Keratinocyte (primary cell): ENCODE data around the gene KRTAP4-3.

Experiments
- EZH2 ChIP-seq: IDR thresholded peaks from one replicate; pipeline ENCODE4 v1.6.1; 2012; ENCODE audit warnings: inconsistent platforms, mild to moderate bottlenecking, low read length, moderate library complexity
- TF ChIP-seq, protein P1 (sequence below), 3 experiments: IDR thresholded peaks in 1 of 3; conservative IDR thresholded peaks in 1 of 3; optimal IDR thresholded peaks in 1 of 3; 2 replicates in 2 of 3; 3 replicates in 1 of 3; pipeline versions ENCODE3 to v1.5.1; 2011; ENCODE audit warnings: low read length in 3 of 3, mild to moderate bottlenecking in 3 of 3, moderate library complexity in 2 of 3, control low read depth in 1 of 3, inconsistent platforms in 1 of 3; ENCODE audit not compliant: insufficient read depth in 2 of 3; ENCODE audit errors: extremely low read depth in 1 of 3

DNA sequence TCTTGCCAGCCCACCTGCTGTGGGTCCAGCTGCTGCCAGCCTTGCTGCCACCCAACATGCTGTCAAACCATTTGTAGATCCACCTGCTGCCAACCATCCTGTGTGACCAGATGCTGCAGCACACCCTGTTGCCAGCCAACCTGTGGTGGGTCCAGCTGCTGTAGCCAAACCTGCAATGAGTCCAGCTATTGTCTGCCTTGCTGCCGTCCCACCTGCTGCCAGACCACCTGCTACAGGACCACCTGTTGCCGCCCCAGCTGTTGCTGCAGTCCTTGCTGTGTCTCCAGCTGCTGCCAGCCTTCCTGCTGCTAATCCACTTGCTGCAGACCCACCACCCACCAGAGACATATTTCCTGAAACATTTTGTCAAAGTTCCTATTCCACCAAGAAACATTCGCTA is 22.3 kb upstream of the KRTAP4-3 start:
- TF ChIP-seq, protein P1, sequence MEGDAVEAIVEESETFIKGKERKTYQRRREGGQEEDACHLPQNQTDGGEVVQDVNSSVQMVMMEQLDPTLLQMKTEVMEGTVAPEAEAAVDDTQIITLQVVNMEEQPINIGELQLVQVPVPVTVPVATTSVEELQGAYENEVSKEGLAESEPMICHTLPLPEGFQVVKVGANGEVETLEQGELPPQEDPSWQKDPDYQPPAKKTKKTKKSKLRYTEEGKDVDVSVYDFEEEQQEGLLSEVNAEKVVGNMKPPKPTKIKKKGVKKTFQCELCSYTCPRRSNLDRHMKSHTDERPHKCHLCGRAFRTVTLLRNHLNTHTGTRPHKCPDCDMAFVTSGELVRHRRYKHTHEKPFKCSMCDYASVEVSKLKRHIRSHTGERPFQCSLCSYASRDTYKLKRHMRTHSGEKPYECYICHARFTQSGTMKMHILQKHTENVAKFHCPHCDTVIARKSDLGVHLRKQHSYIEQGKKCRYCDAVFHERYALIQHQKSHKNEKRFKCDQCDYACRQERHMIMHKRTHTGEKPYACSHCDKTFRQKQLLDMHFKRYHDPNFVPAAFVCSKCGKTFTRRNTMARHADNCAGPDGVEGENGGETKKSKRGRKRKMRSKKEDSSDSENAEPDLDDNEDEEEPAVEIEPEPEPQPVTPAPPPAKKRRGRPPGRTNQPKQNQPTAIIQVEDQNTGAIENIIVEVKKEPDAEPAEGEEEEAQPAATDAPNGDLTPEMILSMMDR (optimal IDR thresholded peaks at IDR 0.05 in 1 of 3, IDR thresholded peaks at IDR 0.05 in 1 of 3, conservative IDR thresholded peaks at IDR 0.05 in 1 of 3; ENCODE audit: extremely low read depth in 1 of 3, insufficient read depth in 2 of 3, low read length in 3 of 3): no peak
- TF ChIP-seq EZH2: no peak
